HepG2 (cell line): ENCODE data around the gene LITAFD. TPM values are rescaled to one million over a fixed set of nuclear protein-coding genes. Genes with fewer than 3 reads are reported as not detected.

Experiments
- ISL2 ChIP-seq: sonication (generic); formaldehyde crosslinking; IDR thresholded peaks from 2 replicates; pipeline ENCODE4 v1.5.0; 2020; ENCODE audit warnings: missing genetic modification reagents
- NFE2L2 ChIP-seq: fragments of 150-350 bp; IDR thresholded peaks from 2 replicates; pipeline ENCODE4 v1.6.1; 2014; ENCODE audit warnings: low read length
- RARG ChIP-seq: sonication (generic); formaldehyde crosslinking; IDR thresholded peaks from 2 replicates; pipeline ENCODE4 v1.4.0; 2020; ENCODE audit warnings: low read depth, mild to moderate bottlenecking, missing genetic modification reagents
- SP1 ChIP-seq, 2 experiments: fragments of 450-650 bp in 1 of 2; sonication (generic) in 1 of 2; formaldehyde crosslinking in 1 of 2; IDR thresholded peaks; 2 replicates each; pipeline versions ENCODE4 v1.4.0 to v1.6.1; 2016 to 2020; ENCODE audit warnings: missing genetic modification reagents in 1 of 2
- ZNF556 ChIP-seq: sonication (generic); formaldehyde crosslinking; IDR thresholded peaks from 2 replicates; pipeline ENCODE4 v1.4.0; 2020; ENCODE audit warnings: mild to moderate bottlenecking, missing genetic modification reagents, borderline replicate concordance
- ZNF761 ChIP-seq: sonication (generic); formaldehyde crosslinking; conservative IDR thresholded peaks from 2 replicates; pipeline ENCODE4 v1.4.0; 2020; ENCODE audit warnings: mild to moderate bottlenecking, missing genetic modification reagents
- polyA plus RNA-seq, 8 experiments: library from polyadenylated mRNA; depleted of rRNA in 3 of 8; stranded (reverse) in 7 of 8; unstranded in 1 of 8; fragments of >200 nt; fragmentation: Illumina TruSeq in 4 of 8; extraction: Trizol in 4 of 8; gene quantifications; 2 replicates each; pipeline versions ENCODE4 v1.2.1 to v1.2.3, GENCODE V29; 2011 to 2016; ENCODE audit warnings: low read depth in 4 of 8, missing spikeins in 1 of 8, mixed read lengths in 1 of 8; ENCODE audit not compliant: insufficient read depth in 1 of 8
- total RNA-seq, 5 experiments: library from RNA; depleted of rRNA; stranded (reverse); fragments of >200 nt; fragmentation: Illumina TruSeq; extraction: Trizol; gene quantifications; 2 replicates each; pipeline ENCODE4 v1.2.3, GENCODE V29; 2016; ENCODE audit warnings: low read depth in 1 of 5
- TF ChIP-seq, protein P1 (sequence below): sonication (generic); formaldehyde crosslinking; IDR thresholded peaks from 2 replicates; pipeline ENCODE4 v1.4.0; 2020; ENCODE audit warnings: missing genetic modification reagents
- TF ChIP-seq, protein P2 (sequence below): sonication (generic); formaldehyde crosslinking; IDR thresholded peaks from 2 replicates; pipeline ENCODE4 v1.4.0; 2020; ENCODE audit warnings: mild to moderate bottlenecking, low read depth, missing genetic modification reagents
- TF ChIP-seq, protein P3 (sequence below): sonication (generic); formaldehyde crosslinking; IDR thresholded peaks from 2 replicates; pipeline ENCODE4 v1.4.0; 2020; ENCODE audit warnings: missing genetic modification reagents
- TF ChIP-seq, protein P4 (sequence below), 2 experiments: fragments of 450-650 bp in 1 of 2; sonication (generic) in 1 of 2; formaldehyde crosslinking in 1 of 2; IDR thresholded peaks; 2 replicates each; pipeline versions ENCODE4 v1.6.1 to v1.8.0; 2016 to 2022; ENCODE audit warnings: antibody characterized with exemption in 1 of 2, mild to moderate bottlenecking in 1 of 2, missing genetic modification reagents in 1 of 2
- TF ChIP-seq, protein P5 (sequence below): sonication (generic); formaldehyde crosslinking; IDR thresholded peaks from 2 replicates; pipeline ENCODE4 v1.4.0; 2020; ENCODE audit warnings: missing genetic modification reagents, mild to moderate bottlenecking, borderline replicate concordance

The LITAFD gene
- total and polyA plus RNA-seq, 2 of the 13 experiments (the other 11 are each of a cell fraction or from before 2014, with no cell fraction given): not detected

DNA sequence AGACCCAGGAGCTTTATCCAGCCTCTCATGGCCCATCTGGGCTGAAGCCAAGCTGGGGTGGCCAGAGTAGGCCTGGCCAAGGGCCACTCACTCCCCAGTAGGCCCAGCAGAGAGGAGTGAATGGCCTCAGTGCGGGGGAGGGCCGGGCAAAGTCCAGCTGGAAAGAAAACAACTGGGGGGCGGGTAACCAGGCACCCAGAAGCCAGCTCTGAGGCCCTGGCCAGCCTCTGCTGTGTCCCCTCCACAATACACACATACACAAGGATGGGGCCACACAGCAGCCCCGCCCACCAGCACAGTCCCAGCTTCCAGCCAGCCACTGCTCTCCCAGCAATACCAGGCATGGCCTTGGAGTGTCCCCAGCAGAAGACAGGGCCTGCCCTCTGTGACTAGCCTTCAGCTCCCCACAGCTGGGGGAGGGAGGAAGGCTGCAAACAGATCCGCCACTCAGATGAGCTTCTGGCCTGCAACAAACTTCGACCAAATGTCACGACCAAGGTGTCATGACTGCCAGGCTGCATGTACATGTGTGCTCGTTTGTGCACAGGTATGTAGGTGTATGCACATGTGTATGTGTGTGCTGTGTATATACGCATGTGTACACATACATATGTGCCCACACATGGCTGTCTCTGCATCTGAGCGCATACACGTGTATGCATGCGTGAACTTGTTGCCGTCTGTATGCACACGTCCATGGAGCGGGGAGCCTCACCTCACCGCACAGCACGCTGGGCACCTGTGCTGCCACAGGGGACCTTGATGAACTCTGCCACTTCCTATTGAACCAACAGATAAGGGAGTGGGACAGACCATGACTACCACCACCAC lies 18.3 kb upstream of the LITAFD start (continued):
- TF ChIP-seq, protein P1, sequence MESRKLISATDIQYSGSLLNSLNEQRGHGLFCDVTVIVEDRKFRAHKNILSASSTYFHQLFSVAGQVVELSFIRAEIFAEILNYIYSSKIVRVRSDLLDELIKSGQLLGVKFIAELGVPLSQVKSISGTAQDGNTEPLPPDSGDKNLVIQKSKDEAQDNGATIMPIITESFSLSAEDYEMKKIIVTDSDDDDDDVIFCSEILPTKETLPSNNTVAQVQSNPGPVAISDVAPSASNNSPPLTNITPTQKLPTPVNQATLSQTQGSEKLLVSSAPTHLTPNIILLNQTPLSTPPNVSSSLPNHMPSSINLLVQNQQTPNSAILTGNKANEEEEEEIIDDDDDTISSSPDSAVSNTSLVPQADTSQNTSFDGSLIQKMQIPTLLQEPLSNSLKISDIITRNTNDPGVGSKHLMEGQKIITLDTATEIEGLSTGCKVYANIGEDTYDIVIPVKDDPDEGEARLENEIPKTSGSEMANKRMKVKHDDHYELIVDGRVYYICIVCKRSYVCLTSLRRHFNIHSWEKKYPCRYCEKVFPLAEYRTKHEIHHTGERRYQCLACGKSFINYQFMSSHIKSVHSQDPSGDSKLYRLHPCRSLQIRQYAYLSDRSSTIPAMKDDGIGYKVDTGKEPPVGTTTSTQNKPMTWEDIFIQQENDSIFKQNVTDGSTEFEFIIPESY: peak; percentile 42
- TF ChIP-seq NFE2L2 (no peak), ISL2 (CRISPR knock-in tag) (peak; percentile 96), SP1 (IDR thresholded peaks at IDR 0.05) (no peak), SP1 (CRISPR knock-in tag; IDR thresholded peaks at IDR 0.05) (peak; percentile 91), ZNF556 (peak; percentile 100), ZNF761 (CRISPR knock-in tag) (peak; percentile 98), RARG (CRISPR knock-in tag) (peak; percentile 97; the same call in 1 of the 2 replicates)
- TF ChIP-seq, protein P2, sequence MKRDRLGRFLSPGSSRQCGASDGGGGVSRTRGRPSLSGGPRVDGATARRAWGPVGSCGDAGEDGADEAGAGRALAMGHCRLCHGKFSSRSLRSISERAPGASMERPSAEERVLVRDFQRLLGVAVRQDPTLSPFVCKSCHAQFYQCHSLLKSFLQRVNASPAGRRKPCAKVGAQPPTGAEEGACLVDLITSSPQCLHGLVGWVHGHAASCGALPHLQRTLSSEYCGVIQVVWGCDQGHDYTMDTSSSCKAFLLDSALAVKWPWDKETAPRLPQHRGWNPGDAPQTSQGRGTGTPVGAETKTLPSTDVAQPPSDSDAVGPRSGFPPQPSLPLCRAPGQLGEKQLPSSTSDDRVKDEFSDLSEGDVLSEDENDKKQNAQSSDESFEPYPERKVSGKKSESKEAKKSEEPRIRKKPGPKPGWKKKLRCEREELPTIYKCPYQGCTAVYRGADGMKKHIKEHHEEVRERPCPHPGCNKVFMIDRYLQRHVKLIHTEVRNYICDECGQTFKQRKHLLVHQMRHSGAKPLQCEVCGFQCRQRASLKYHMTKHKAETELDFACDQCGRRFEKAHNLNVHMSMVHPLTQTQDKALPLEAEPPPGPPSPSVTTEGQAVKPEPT (CRISPR knock-in tag): peak; percentile 95
- TF ChIP-seq, protein P3, sequence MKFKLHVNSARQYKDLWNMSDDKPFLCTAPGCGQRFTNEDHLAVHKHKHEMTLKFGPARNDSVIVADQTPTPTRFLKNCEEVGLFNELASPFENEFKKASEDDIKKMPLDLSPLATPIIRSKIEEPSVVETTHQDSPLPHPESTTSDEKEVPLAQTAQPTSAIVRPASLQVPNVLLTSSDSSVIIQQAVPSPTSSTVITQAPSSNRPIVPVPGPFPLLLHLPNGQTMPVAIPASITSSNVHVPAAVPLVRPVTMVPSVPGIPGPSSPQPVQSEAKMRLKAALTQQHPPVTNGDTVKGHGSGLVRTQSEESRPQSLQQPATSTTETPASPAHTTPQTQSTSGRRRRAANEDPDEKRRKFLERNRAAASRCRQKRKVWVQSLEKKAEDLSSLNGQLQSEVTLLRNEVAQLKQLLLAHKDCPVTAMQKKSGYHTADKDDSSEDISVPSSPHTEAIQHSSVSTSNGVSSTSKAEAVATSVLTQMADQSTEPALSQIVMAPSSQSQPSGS (CRISPR knock-in tag): peak; percentile 96
- TF ChIP-seq, protein P4, sequence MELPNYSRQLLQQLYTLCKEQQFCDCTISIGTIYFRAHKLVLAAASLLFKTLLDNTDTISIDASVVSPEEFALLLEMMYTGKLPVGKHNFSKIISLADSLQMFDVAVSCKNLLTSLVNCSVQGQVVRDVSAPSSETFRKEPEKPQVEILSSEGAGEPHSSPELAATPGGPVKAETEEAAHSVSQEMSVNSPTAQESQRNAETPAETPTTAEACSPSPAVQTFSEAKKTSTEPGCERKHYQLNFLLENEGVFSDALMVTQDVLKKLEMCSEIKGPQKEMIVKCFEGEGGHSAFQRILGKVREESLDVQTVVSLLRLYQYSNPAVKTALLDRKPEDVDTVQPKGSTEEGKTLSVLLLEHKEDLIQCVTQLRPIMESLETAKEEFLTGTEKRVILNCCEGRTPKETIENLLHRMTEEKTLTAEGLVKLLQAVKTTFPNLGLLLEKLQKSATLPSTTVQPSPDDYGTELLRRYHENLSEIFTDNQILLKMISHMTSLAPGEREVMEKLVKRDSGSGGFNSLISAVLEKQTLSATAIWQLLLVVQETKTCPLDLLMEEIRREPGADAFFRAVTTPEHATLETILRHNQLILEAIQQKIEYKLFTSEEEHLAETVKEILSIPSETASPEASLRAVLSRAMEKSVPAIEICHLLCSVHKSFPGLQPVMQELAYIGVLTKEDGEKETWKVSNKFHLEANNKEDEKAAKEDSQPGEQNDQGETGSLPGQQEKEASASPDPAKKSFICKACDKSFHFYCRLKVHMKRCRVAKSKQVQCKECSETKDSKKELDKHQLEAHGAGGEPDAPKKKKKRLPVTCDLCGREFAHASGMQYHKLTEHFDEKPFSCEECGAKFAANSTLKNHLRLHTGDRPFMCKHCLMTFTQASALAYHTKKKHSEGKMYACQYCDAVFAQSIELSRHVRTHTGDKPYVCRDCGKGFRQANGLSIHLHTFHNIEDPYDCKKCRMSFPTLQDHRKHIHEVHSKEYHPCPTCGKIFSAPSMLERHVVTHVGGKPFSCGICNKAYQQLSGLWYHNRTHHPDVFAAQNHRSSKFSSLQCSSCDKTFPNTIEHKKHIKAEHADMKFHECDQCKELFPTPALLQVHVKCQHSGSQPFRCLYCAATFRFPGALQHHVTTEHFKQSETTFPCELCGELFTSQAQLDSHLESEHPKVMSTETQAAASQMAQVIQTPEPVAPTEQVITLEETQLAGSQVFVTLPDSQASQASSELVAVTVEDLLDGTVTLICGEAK (IDR thresholded peaks at IDR 0.05): no peak
- TF ChIP-seq, protein P4 (CRISPR knock-in tag; IDR thresholded peaks at IDR 0.05): peak; percentile 94
- TF ChIP-seq, protein P5, sequence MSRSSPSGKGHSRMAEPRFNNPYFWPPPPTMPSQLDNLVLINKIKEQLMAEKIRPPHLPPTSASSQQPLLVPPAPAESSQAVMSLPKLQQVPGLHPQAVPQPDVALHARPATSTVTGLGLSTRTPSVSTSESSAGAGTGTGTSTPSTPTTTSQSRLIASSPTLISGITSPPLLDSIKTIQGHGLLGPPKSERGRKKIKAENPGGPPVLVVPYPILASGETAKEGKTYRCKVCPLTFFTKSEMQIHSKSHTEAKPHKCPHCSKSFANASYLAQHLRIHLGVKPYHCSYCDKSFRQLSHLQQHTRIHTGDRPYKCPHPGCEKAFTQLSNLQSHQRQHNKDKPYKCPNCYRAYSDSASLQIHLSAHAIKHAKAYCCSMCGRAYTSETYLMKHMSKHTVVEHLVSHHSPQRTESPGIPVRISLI (CRISPR knock-in tag): peak; percentile 80; the same call in 1 of the 2 replicates
